Measurements from ENCODE around the gene EIF5B. TPM values are rescaled to one million over a fixed set of nuclear protein-coding genes. Genes with fewer than 3 reads are reported as not detected.
"Not testable (repeated sequence)": the region's sequence is repeated elsewhere in the genome, so short reads cannot be mapped to it uniquely, and the experiment has no call there.

Gene EIF5B
- total RNA-seq, 4 donors from 2014 or later, result 23.6 to 40.4 (median 30.7) TPM

GRCh38 chr2:99342536-99342935 lies 5.3 kb downstream of the EIF5B start:
- H3K27me3 ChIP-seq, result no peaks in the 10 kb centered on the region
- no peak overlapping the region for H3K4me3 ChIP-seq
- H3K36me3 ChIP-seq, result no peaks in the 10 kb centered on the region
- DNase-seq, result no peak
- peaks cover 0 to 18% (median 2%) of the 10 kb centered on the region in 4 donors for H3K4me1 ChIP-seq
- TF ChIP-seq POLR2A (IDR thresholded peaks at IDR 0.05) (no peak), CTCF (IDR thresholded peaks at IDR 0.05) (no peak)
- no peaks in the 10 kb centered on the region for H3K9me3 ChIP-seq
- H3K27ac ChIP-seq, result no peak overlapping the region

DNA sequence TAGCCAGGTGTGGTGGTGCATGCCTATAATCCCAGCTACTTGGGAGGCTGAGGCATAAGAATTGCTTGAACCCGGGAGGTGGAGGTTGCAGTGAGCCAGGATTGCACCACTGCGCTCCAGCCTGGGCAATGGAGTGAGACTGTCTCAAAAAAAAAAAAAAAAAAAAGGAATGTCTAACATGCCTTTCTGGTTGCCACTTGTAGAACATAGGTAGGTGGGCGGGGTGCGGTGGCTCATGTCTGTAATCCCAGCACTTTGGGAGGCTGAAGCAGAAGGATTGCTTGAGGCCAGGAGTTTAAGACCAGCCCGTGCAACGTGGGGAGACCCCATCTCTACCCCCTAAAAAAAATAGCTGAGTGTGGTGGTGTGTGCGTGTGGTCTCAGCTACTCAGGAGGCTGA lies 8.3 kb downstream of the EIF5B start:
- H3K4me3 ChIP-seq, H3K27ac ChIP-seq, H3K36me3 ChIP-seq, H3K4me1 ChIP-seq, DNase-seq, H3K9me3 ChIP-seq, H3K27me3 ChIP-seq: not testable (repeated sequence)

DNA sequence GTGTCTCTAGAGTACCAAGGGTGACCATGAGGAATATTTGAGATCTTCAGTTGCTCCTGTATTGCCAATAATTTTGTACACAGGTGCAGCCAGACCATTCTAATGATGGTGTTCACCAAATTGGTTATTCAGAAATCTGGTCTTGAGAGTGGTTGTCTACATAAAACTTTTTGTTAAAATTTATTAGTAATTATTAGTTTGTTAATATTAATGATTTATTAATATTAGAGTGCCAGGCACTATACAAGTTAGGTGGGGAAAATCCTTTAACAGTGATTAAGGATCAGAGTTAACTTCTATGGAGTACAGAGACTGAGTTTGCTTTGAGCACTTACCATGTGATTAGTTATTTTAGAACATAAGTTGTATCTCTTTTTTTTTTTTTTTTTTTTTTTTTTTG lies 9.0 kb downstream of the EIF5B start:
- no peak for DNase-seq
- Histone ChIP-seq H3K4me1 (peaks cover 0 to 4% (median 0%) of the 10 kb centered on the region in 4 donors), H3K36me3 (no peaks in the 10 kb centered on the region), H3K4me3 (no peak overlapping the region), H3K27ac (no peak overlapping the region), H3K9me3 (no peaks in the 10 kb centered on the region), H3K27me3 (no peaks in the 10 kb centered on the region)
- TF ChIP-seq POLR2A (IDR thresholded peaks at IDR 0.05) (no peak), CTCF (IDR thresholded peaks at IDR 0.05) (no peak)

DNA sequence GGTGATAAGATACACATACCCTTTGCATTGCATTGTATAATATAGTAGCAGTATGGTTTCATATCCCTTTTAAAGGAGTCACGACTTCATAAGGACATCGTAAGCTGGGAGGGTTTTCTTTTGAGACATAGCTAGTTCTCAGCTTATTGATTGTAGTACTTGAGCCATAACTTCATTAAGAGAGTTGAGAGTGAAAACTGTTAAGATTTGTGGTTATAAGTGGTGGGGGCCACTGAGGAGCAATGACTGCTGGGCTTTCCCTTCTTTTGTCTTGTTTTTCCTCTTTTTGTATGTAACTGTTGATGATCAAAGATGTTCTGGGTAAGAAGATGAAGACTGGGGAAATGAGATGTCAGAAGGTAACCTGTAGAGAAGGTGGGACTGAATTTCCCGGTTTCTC lies 11.0 kb downstream of the EIF5B start:
- no peak for DNase-seq
- Histone ChIP-seq H3K27me3 (no peaks in the 10 kb centered on the region), H3K4me1 (peaks cover 0 to 4% (median 0%) of the 10 kb centered on the region in 4 donors), H3K27ac (no peak overlapping the region), H3K4me3 (no peak overlapping the region), H3K36me3 (no peaks in the 10 kb centered on the region), H3K9me3 (no peaks in the 10 kb centered on the region)
- TF ChIP-seq CTCF (IDR thresholded peaks at IDR 0.05), result no peak
- TF ChIP-seq POLR2A (IDR thresholded peaks at IDR 0.05), result no peak

DNA sequence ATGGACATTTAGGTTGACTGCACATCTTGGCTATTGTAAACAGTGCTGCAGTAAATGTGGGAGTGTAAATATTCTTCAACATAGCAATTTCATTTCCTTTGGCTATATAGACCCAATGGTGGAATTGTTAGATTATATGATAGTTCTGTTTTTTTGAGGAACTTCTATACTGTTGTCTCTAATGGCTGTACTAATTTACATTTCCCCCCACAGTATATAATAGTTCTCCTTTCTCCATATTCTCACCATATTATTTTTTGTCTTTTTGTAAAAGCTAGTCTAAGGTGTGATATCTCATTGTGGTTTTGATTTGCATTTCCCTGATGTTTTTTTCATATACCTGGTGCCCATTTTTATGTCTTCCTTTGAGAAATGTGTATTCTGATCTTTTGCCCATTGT lies 13.0 kb downstream of the EIF5B start:
- no peak for TF ChIP-seq CTCF (IDR thresholded peaks at IDR 0.05)
- no peak for TF ChIP-seq POLR2A (IDR thresholded peaks at IDR 0.05)
- H3K4me1 ChIP-seq, result peaks cover 0 to 4% (median 0%) of the 10 kb centered on the region in 4 donors
- H3K27me3 ChIP-seq, result no peaks in the 10 kb centered on the region
- H3K36me3 ChIP-seq, result no peaks in the 10 kb centered on the region
- no peak overlapping the region for H3K4me3 ChIP-seq
- no peak overlapping the region for H3K27ac ChIP-seq
- no peak for DNase-seq
- no peaks in the 10 kb centered on the region for H3K9me3 ChIP-seq

- no peak for TF ChIP-seq POLR2A (IDR thresholded peaks at IDR 0.05)
- TF ChIP-seq CTCF (IDR thresholded peaks at IDR 0.05), result no peak
- no peaks in the 10 kb centered on the region for H3K27me3 ChIP-seq
- no peaks in the 10 kb centered on the region for H3K9me3 ChIP-seq
- H3K4me3 ChIP-seq, result no peak overlapping the region
- no peaks in the 10 kb centered on the region for H3K36me3 ChIP-seq
- no peak overlapping the region for H3K27ac ChIP-seq
- H3K4me1 ChIP-seq, result no peaks in the 10 kb centered on the region
- no peak for DNase-seq
Observed at GRCh38 chr2:99354070-99354469, 16.9 kb downstream of the EIF5B start.

GRCh38 chr2:99354825-99355224 lies 17.6 kb downstream of the EIF5B start:
- H3K36me3 ChIP-seq, H3K4me1 ChIP-seq, H3K27ac ChIP-seq, DNase-seq, H3K9me3 ChIP-seq, H3K4me3 ChIP-seq, H3K27me3 ChIP-seq: not testable (repeated sequence)
